ENCODE data around the gene SLIT3.

SLIT3 gene

DNA sequence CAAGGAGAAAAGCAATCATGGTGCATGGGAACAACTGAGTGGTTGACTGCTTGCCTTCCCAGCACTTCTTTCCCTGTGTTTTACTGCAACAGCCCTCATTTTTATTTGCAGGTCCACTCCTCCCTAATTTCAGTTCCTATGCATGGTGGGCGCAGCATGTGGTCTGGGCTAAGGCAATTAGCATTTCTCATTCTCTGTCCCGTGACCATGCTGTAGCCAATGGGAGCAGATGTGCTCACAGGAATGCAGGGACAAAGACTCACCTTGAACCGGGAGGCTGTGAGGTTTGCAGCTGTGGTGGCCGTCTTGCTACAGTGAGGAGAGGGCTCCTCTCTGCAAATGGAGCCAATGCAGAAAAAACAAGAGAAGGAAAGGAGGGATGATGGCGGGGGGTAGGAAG, 315.5 kb downstream of the SLIT3 start:
- DNase-seq: no peak

DNA sequence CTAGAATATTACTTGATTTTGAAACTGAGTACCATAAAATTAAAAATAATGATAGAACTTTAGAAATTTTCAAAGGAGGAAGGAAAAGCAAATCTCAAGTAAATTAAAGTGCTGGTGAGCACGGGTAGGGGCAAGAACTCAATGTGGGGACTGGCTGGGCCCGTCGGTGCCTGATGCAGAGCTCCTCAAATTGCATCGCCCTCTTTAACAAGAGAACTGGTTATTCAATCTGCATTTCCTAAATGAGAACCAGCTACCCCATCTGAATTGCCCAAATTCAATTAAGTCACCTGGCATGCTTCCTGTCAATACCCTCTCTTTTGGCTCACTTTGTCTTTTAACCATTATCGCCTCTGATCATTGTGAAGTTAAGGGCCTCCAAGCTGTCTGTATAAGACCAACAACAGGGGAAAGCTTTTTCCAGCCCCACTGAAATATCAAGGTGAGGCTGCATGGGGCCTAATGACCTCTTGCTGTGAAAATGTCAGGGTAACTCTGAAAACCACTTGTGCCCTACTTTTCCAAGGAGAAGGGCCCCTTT, 316.7 kb downstream of the SLIT3 start:
- no peak for DNase-seq

DNA sequence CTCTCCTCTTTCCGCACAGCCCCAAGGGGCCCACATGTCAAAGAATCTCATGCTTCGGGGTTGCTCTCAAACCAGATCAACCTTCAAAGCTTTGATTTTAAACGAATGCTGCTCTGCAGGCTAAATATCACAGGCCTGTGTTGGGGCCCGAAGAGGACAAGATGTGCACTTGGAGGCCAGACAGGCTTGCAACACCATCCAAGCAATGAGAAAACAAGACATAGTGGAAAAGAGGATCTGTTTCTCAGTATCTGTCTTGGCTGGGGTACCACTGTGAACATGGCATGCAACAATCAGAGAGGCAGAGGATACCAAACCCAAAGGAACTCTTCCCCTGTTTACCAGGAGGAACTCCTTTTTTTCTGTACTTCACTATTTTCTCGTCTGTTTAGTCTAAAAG, 321.8 kb downstream of the SLIT3 start:
- no peak for DNase-seq

DNA sequence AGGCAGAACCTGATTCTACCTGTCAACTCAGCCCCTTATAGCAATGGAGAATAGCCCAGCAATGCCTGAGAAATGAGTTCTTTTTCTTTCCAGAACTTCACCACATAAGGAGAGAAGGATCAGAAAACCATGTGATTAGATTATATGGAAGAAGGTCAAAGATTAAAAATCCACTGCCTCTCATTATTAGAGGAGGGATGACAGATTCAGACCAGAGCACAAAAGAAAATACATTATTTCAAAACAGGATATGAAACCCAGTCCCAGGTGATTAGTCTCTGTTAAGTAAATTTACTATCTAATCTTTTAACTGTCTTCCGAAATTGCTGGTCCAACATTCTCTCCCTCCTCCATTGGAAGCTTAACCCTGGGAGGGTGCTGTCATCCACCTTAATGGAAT, 322.4 kb downstream of the SLIT3 start:
- DNase-seq: no peak

DNA sequence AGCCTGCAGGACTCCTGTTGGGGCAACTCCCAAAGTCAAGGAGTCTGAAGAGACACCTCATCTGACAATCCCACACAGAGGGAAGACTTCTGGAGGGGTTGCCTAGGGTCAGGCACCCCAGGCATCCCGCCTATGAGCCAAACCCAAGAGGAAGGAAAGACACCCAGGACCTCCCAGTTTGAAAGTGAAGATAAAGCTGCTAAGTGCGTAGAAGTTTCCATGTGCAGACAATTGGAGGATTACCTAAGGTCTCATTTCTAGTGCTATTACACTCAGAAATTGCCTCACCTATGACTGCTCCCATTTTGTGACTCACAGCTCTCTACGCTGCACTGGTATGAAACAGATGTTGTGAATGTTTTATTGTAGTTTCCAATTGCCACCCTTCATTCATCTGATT, 322.9 kb downstream of the SLIT3 start:
- DNase-seq: no peak

DNA sequence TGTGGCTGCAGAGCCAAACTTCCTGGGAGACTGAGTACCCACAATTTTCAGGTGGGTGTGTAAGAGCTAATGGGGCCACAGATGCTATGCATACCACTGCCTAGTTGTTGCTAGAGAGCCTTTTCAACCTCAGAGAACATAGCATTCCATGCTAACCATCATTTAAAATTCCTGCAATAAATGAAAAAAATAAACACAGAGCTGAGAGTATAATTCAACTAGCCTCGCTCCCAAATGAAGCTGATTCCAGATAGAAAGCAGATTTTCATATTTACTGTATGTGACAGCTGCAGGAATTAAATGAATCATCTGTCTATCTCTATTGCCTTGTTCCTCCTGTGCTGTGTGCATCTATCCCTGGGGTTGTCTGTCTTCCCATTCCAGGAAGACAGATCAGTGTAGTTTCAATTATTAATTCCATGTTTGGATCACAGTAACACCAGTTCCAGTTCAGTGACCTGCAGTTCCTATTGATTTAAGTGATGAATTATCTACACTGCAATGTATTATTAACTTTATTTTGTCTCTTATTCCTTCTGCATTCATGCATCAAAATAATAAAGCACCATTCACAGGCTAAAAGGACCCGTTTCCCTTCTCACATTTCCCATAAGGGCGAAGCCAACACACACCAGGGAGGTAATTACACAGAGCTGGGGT, 324.5 kb downstream of the SLIT3 start:
- no peak for DNase-seq

DNA sequence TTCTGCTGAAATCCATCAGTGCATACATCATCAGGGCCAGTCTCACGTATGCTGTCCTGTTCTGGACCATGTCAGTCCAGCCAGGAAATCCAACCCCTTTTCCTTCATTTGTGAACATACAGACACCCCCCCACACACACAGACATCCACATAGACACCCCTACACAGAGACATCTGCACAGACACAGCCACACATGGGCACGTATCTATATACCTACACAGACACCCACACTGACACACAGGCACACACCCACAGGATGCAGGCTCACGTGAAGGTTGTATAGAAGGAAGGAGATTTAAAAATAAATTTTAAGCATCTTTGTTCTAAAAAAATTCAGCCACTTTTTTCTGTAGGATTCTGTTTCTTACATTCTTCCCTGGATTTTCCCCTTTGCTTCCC, 325.6 kb downstream of the SLIT3 start:
- DNase-seq: no peak

DNA sequence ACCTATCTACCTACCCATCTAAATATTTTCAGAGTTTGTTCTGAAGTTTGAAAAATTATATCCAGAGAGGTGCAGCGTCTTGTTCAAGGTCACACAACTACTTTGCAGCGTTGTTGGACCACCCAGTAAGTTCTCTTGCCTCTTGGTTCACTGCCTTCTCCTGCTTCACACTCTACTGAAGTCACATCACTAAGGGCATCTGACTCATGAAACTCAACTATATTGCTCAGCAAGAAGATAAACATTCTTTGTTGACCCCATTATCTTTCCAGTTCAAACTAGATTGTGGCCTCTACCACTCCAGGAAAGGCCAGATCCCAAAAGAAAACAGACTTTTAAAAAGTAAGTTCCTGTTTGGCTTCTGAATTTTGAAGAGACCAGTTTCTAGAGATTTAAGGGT, 326.9 kb downstream of the SLIT3 start:
- no peak for DNase-seq

DNA sequence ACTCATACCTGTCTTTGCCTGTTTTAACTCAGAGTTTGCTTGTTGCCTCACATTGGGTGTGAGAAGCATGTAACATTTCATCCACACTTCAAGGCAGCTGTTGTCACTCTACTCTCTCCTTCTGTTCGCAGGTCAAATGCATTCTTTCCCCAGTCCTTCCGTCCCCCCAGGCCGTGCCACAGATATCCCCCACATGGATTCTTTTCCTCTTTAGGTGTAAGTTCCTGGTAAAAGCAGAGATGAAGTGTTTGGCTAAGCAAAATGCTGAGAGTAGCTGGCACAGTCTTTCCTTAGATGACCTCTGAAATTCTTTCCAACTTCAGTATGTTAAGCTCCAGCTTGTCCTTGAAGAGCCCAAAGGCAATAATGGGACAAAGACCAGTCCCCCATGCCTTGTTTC, 328.2 kb downstream of the SLIT3 start:
- DNase-seq: no peak

DNA sequence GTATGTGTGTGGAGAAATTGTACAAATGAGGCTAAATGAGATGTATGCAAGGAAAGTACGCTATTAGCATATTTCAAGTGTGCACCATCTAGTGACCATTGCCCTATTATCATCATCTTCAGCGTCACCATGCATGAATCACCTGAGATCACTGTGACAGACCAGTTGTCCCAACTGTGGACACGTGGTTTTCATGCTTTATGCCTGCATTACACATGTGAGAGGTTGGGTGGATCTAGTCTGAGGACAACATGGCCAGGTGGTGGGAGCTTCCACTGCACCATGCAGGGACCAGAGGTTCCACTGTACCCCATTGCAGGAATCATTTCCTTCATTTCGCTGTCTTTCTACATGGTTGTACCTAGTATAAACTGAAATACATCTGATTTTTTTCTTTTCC, 329.8 kb downstream of the SLIT3 start:
- no peak for DNase-seq

DNA sequence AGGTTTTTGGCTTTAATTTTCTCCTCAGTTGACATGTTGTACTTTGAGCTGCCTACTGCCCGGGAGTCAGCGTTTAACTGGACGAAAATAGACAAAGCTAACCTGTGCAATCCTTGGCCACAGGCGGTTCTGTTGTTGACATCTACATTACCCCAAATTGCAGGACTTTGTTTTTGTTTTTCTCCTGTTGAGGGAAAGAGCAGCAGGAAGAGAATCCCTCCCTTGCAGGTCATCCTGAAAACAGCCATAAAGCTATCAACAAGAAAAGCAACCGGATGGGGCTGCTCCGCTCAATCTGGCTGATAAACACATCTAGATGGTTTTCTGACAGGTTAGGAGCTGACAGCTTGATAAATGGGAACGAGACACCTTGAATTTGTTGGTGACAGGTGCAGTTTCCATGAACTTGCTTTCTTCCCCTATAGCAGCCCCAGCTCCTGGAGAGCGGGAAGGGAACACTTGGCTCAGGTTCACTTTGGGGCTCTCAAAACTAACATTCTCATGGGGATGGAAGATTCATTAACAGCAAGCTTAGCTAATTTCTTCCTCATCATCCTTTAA, 331.5 kb downstream of the SLIT3 start:
- no peak for DNase-seq

DNA sequence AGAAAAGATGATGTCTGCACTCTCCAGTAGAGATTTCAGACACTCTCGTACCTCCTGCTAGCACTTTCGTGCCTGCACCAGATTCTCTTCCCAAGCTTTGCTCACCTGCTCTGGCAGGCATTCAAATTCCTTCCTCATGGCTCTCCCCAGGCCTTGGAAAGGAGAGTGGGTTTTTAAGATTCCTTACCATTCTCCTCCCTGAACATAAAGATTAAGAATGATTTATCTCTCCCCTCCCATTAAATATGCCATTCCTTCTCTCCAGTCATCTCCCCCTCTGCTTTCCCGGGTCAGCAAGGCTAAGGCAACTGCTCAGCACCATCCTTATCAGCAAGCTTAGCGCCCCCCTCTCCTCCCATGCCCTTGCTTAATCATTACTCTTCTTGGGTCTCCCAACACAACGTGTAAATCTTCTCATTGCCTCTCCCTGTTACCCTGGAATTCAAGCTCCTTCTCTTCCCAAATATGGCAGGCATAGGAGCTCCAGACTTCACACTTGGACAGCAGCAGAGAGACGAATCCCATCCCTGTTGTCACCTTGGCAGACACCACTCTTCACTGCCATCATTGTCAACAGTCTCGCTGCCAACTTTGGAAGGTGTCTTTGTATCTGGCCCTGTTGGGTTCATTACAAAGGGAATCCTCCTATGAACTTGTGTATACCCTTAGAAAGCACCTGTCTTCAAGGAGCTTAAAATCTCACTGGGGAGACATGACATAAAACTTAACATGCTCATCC, 332.9 kb downstream of the SLIT3 start:
- DNase-seq: no peak

DNA sequence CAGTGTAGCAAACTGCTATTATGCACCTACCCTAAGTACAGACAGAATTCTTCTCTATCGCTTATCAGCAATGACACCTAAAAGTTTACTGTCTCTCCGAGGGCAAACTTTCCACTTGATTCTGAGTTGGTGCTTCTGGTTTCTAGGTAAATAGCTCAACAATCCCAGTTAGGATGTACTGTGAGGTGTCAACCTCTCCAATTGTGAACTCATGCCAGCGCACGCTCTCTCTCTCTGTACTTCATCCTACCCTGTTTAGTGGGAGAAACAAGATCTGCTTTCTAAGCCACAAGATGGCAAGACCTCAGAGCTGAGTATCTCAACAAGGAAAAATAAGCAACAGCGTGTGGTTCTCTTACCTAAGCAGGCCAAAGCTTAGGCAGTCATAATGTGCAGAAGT, 335.3 kb downstream of the SLIT3 start:
- no peak for DNase-seq

DNA sequence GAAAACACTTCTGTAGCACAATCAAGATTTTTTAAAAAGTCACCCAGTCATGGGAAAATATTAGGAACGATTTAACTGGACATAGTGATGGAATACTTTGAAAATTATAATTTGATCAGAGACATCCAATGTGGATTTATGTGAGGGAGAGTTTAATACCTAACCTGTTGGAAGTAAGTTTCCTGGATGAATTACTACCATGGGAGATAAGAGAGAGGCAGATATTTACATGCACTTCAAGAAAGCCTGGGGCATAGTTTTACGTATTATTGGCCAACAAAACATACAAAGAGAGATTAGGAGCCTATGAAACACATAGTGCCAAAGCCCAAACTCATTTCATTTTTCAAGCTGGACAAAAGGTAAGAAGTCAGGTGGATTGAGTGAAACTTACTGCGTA, 336.8 kb downstream of the SLIT3 start:
- DNase-seq: no peak

DNA sequence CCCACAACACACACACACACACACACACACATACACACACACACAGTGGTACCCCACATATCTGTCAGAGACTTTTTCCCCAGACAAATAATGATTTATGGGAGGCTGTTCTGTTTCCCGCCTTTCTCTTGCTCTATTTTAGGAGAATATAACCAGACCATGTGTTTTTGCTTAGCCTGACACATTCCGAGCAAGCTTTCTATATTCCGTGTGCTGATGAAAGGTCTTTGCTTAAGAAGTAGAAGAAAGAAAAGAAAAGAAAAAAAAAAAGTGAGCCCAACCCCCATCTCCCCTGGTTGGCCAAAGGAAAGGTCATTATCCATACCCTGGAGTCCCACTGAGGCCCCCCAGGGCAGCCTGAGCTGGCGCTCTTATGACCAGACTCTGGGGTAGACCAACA, 338.6 kb downstream of the SLIT3 start:
- DNase-seq: no peak

DNA sequence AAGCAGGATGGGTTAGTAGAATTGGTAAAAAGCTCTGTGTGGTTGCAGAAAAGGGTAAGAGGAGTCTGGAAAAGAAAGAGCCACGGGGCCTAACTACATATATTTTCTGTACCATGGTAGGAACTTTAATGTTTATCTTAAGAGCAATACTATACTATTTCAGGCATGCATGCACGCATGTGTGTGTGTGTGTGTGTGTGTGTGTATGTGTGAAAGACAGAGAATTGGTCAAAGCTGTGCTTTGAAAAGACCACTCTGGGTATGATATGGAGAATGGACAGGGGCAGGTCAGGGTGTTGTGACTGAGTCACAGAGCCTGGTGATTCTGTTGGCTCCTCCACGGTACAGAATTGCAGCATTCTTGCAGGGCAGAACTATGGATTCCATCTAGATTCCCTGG, 339.3 kb downstream of the SLIT3 start:
- DNase-seq: no peak

DNA sequence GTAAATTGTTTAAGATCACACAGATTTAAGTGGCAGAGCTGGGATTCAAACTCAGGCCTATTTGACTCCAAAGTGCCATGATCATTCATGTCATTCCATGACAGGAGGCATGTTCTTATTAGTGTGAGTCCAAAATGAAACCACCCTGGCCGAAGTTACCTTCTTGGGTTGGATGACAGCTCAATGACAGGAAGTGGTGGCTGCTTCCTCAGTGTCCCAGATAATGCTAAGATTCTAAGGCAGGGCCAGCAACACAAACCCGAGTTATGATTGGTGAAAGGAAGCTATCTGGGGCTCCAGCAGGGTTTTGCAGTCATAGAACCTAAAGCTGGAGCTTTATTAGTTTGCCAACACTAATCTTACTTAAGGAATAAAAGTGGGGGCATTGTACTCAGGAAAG, 340.4 kb downstream of the SLIT3 start:
- DNase-seq: no peak

DNA sequence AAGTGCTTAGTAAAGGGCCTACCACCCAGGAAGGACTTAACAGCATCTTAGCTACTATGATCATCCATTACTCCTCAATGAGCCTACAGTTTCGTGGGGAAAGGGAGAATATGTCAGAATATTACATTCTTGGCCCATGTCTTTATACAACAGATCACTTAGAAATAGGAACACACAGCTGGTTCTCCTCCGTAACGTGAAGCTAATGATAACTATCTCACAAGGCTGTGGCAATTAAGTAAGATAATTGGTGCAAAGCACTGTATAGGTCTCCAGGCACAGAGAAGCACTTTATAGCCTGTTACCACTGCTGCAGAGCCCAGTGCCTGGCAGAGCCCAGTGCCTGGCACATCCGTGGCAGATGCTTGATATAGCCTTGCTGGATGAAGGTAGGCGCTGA, 347.6 kb downstream of the SLIT3 start:
- DNase-seq: no peak

DNA sequence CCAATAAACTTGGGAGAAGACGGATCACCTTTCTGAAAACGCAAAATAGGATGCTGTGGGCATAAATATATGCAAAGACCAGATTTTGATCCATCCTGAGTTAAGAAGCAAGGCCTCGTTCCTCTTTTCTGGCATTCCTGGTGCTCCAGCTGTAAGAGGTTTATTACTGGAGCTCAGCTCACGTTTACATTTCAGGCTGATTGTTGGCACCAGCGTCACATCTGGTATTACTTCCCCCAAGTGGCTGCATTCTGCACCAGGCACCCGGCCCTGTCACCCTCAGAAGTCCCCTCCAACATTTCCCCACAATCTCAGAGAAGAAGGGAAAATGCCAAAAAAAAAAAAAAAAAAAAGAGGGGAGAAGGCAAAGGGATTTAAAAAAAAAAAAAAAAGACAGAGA, 348.7 kb downstream of the SLIT3 start:
- no peak for DNase-seq

DNA sequence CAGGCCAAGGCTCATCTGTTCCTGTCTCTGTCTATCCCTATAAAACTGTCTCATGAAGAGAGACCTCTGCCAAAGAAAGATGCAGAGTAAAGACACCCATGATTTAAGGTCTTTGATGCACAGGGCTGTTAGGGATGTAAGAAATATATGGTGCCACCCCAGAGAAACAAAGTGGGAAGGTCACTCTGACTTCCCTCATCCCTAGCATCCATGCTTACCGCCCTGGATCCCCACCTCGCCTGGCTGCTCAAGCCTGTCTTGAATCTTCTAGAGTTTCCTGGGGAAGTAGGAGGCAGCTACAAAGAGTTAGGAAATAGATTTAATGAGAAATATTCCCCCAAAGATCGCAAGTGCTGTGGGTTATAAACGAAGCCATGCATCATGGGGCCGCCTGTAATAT, 349.2 kb downstream of the SLIT3 start:
- no peak for DNase-seq

DNA sequence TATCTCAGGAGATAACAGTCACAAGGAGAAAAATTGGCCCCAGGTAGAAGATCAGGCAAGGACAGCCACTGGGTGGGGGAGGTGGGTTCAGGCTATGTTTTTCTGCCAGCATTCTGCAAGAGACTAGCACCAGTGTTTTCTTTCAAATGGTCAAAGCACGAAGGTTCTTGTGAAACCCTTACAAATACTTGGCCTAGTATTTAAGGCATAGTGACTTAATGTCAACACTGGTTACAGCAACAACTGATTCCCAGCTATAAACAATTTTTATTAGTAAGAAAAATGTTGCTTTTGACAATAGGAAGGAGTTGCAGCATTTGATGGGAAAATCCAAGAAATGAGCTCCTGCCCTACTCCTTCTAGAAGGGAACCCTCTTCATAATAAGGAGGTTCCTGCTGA, 349.6 kb downstream of the SLIT3 start:
- no peak for DNase-seq

DNA sequence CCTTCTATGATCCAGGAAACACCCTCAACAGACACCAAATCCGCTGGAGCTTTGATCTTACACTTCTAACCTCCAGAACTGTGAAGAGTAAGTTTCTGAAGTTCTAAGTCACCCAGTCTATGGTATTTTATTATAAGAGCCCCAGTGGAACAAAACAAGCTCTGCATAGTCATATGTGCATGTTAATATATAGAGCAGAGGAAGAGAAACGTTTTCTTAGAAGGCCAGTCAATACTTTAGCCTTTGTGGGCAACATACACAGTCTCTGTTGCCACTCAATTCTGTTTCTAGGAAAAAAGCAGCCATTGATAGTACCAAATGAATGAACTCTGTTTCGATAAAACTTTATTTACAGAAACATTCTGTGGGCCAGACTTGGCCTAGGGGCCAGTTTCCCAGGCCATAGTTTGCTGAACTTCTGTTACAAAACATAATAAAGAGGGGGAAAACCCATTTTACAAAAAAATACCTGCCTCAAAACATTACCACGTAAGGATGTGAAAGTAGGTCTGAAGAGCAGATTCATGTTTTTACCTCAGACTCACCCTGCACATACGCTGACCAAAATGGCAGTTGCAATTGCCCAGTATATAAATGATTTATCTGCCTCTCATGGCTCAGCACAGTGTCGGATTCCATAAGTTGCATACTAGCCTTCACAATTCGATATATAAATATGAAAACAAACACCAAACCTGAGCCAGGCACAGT, 350.5 kb downstream of the SLIT3 start:
- DNase-seq: no peak

DNA sequence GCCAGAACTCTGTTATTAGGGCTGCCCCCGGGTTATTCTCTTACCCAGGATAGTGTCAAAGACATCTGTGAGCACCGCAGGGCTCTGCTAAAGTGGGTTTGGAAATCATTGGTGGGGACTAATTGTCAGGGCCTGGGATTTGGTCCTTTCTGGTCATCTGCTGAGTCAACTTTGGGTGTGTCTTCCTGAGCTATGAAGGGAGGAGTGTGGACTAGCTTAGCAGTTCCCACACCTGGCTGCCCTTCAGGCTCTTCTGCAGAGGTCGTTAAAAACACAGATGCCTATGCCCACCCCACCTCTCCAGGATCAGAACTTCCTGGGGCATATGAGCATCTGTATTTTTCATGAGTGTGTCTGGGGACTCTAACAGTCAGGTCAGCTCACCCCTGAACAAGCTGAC, 352.2 kb downstream of the SLIT3 start:
- DNase-seq: no peak

Data from CD4-positive, alpha-beta T cell treated with Interleukin-15 for 1 hour (primary cell).